GM18520 (cell line): ENCODE measurements around the gene S100A8.

Experiments
- ATAC-seq: cut with Tn5 transposase; IDR thresholded peaks from one replicate; pipeline ENCODE4 v1.9.1; 2021; ENCODE audit not compliant: unreplicated experiment

The S100A8 gene

GRCh38 chr1:153393926-153394325 lies 3.1 kb upstream of the S100A8 start:
- ATAC-seq: no peak

GRCh38 chr1:153392822-153393221 lies 1.9 kb upstream of the S100A8 start:
- ATAC-seq: no peak

- ATAC-seq: no peak
Observed at GRCh38 chr1:153392258-153392657, 1.4 kb upstream of the S100A8 start.

GRCh38 chr1:153389973-153390879 lies 647 bp downstream of the S100A8 start:
- ATAC-seq: no peak

GRCh38 chr1:153389401-153389800 lies 1.5 kb downstream of the S100A8 start:
- ATAC-seq: no peak

- ATAC-seq: no peak
Observed at GRCh38 chr1:153387785-153388184, 3.1 kb downstream of the S100A8 start.

- no peak for ATAC-seq
Observed at GRCh38 chr1:153387001-153387400, 3.9 kb downstream of the S100A8 start.

GRCh38 chr1:153386500-153386901 lies 4.4 kb downstream of the S100A8 start:
- no peak for ATAC-seq

- ATAC-seq: no peak
Observed at GRCh38 chr1:153384958-153385580, 5.8 kb downstream of the S100A8 start.

GRCh38 chr1:153380711-153381110 lies 10.2 kb downstream of the S100A8 start:
- ATAC-seq: no peak

GRCh38 chr1:153379591-153379990 lies 11.3 kb downstream of the S100A8 start:
- ATAC-seq: no peak

- ATAC-seq: no peak
Observed at GRCh38 chr1:153375511-153375910, 15.4 kb downstream of the S100A8 start, which contains the start of gene S100A12. Gene S100A12, minus strand, starts transcription at chr1:153375621. Its CDS starts 1,029 bp downstream, at chr1:153374592.

GRCh38 chr1:153374071-153374470 lies 16.8 kb downstream of the S100A8 start:
- ATAC-seq: no peak

- ATAC-seq: no peak
Observed at GRCh38 chr1:153372571-153372970, 18.3 kb downstream of the S100A8 start.

- ATAC-seq: no peak
Observed at GRCh38 chr1:153371231-153371630, 19.6 kb downstream of the S100A8 start.

GRCh38 chr1:153370146-153370545 lies 20.7 kb downstream of the S100A8 start:
- no peak for ATAC-seq

- no peak for ATAC-seq
Observed at GRCh38 chr1:153368495-153368894, 22.4 kb downstream of the S100A8 start.

GRCh38 chr1:153367090-153367489 lies 23.8 kb downstream of the S100A8 start:
- no peak for ATAC-seq

- ATAC-seq: no peak
Observed at GRCh38 chr1:153366261-153366660, 24.6 kb downstream of the S100A8 start.

GRCh38 chr1:153365696-153366095 lies 25.2 kb downstream of the S100A8 start:
- no peak for ATAC-seq

GRCh38 chr1:153364766-153365666 lies 25.9 kb downstream of the S100A8 start:
- ATAC-seq: no peak
